H9 (cell line): ENCODE results near the gene CHD3. TPM values are rescaled to one million over a fixed set of nuclear protein-coding genes. Genes with fewer than 3 reads are reported as not detected.
A peak's percentile ranks its signal among the peaks of the same experiment; 100 is the strongest.

Experiments used
- DNase-seq: peaks from one replicate; pipeline ENCODE4 v3.0.0-alpha.2; 2017
- H2AFZ ChIP-seq: one replicate; pipeline ENCODE4 v1.6.1; 2013; ENCODE audit warnings: mild to moderate bottlenecking, low read length, control low read depth, moderate library complexity
- H2AK5ac ChIP-seq: 2 replicates; pipeline ENCODE4 v1.6.1; 2013; ENCODE audit warnings: low read length, control low read depth, mixed read lengths; ENCODE audit not compliant: insufficient read length
- H2BK120ac ChIP-seq: one replicate; pipeline ENCODE4 v1.6.1; 2013; ENCODE audit warnings: low read depth, mild to moderate bottlenecking, low read length, control low read depth, inconsistent platforms; ENCODE audit not compliant: poor library complexity, severe bottlenecking
- H2BK12ac ChIP-seq: 2 replicates; pipeline ENCODE4 v1.6.1; 2013; ENCODE audit warnings: low read length, control low read depth, mixed read lengths, low read depth; ENCODE audit not compliant: insufficient read length
- H2BK15ac ChIP-seq: 2 replicates; pipeline ENCODE4 v1.6.1; 2013; ENCODE audit warnings: low read depth, low read length, control low read depth
- H2BK20ac ChIP-seq: one replicate; pipeline ENCODE4 v1.6.1; 2013; ENCODE audit warnings: low read depth, mild to moderate bottlenecking, low read length, control low read depth, inconsistent platforms; ENCODE audit not compliant: poor library complexity, severe bottlenecking
- H2BK5ac ChIP-seq: 2 replicates; pipeline ENCODE4 v1.6.1; 2013; ENCODE audit warnings: low read length, control low read depth, mixed read lengths; ENCODE audit not compliant: insufficient read length
- H3K14ac ChIP-seq: 2 replicates; pipeline ENCODE4 v1.6.1; 2013; ENCODE audit warnings: low read length, control low read depth; ENCODE audit not compliant: insufficient read depth
- H3K18ac ChIP-seq: 2 replicates; pipeline ENCODE4 v1.6.1; 2013; ENCODE audit warnings: low read depth, mild to moderate bottlenecking, mixed read lengths, low read length, control low read depth; ENCODE audit not compliant: insufficient read length
- H3K23ac ChIP-seq: 2 replicates; pipeline ENCODE4 v1.6.1; 2013; ENCODE audit warnings: low read length, control low read depth, mixed read lengths, low read depth; ENCODE audit not compliant: insufficient read length
- H3K23me2 ChIP-seq: 2 replicates; pipeline ENCODE4 v1.6.1; 2013; ENCODE audit warnings: low read depth, mild to moderate bottlenecking, mixed read lengths, low read length, control low read depth; ENCODE audit not compliant: insufficient read length, poor library complexity, severe bottlenecking
- H3K27ac ChIP-seq: 2 replicates; pipeline ENCODE4 v1.5.1; 2013; ENCODE audit warnings: low read length, control low read depth, mixed read lengths, low read depth; ENCODE audit not compliant: insufficient read length
- H3K27me3 ChIP-seq: 2 replicates; pipeline ENCODE4 v1.6.1; 2013; ENCODE audit warnings: low read length, control low read depth, inconsistent platforms; ENCODE audit not compliant: insufficient read depth
- H3K4ac ChIP-seq: 2 replicates; pipeline ENCODE4 v1.6.1; 2013; ENCODE audit warnings: low read depth, mild to moderate bottlenecking, control low read depth, inconsistent platforms, low read length, moderate library complexity
- H3K4me1 ChIP-seq: 2 replicates; pipeline ENCODE4 v1.6.1; 2013; ENCODE audit warnings: low read length, control low read depth, inconsistent platforms; ENCODE audit not compliant: insufficient read depth
- H3K4me2 ChIP-seq: 2 replicates; pipeline ENCODE4 v1.6.1; 2013; ENCODE audit warnings: low read length, control low read depth, mixed read lengths; ENCODE audit not compliant: insufficient read length, insufficient read depth
- H3K56ac ChIP-seq: 2 replicates; pipeline ENCODE4 v1.6.1; 2013; ENCODE audit warnings: low read depth, mild to moderate bottlenecking, mixed read lengths, low read length, control low read depth; ENCODE audit not compliant: insufficient read length
- H3K79me1 ChIP-seq: 2 replicates; pipeline ENCODE4 v1.6.1; 2013; ENCODE audit warnings: low read depth, mild to moderate bottlenecking, moderate library complexity, low read length, control low read depth, inconsistent platforms; ENCODE audit not compliant: insufficient read depth, poor library complexity, severe bottlenecking
- H3K79me2 ChIP-seq: 2 replicates; pipeline ENCODE4 v1.6.1; 2013; ENCODE audit warnings: low read length, control low read depth, inconsistent platforms; ENCODE audit not compliant: insufficient read depth
- H3K9ac ChIP-seq: 2 replicates; pipeline ENCODE4 v1.6.1; 2013; ENCODE audit warnings: low read length, control low read depth, mixed read lengths; ENCODE audit not compliant: insufficient read length; ENCODE audit errors: extremely low read depth
- H3K9me3 ChIP-seq: one replicate; pipeline ENCODE4 v1.6.1; 2013; ENCODE audit warnings: low read depth, low read length, inconsistent platforms; ENCODE audit not compliant: control insufficient read depth
- H3T11ph ChIP-seq: one replicate; pipeline ENCODE4 v1.6.1; 2013; ENCODE audit warnings: mild to moderate bottlenecking, low read length, control low read depth, inconsistent platforms
- H4K20me1 ChIP-seq: one replicate; pipeline ENCODE4 v1.6.1; 2013; ENCODE audit not compliant: control insufficient read depth, insufficient read length, insufficient read depth
- H4K5ac ChIP-seq: 2 replicates; pipeline ENCODE4 v1.6.1; 2013; ENCODE audit warnings: low read depth, mild to moderate bottlenecking, mixed read lengths, low read length, control low read depth; ENCODE audit not compliant: insufficient read length
- H4K8ac ChIP-seq: replicated peaks from 2 replicates; pipeline ENCODE4 v1.6.1; 2013; ENCODE audit warnings: low read length, control low read depth, mixed read lengths, low read depth; ENCODE audit not compliant: insufficient read length
- H4K91ac ChIP-seq: 2 replicates; pipeline ENCODE4 v1.6.1; 2013; ENCODE audit warnings: low read depth, mild to moderate bottlenecking, moderate library complexity, mixed read lengths, low read length, control low read depth; ENCODE audit not compliant: insufficient read length
- H3K27ac Mint-ChIP-seq, 3 experiments: 2 replicates in 2 of 3; 3 replicates in 1 of 3; pipeline ENCODE4 v1.8.0; 2020 to 2021; ENCODE audit warnings: mixed read lengths in 3 of 3, mild to moderate bottlenecking in 1 of 3, moderate library complexity in 1 of 3
- H3K27me3 Mint-ChIP-seq: 2 replicates; pipeline ENCODE4 v1.8.0; 2021; ENCODE audit warnings: low read depth, mild to moderate bottlenecking, moderate library complexity, mixed read lengths
- H3K36me3 Mint-ChIP-seq, 3 experiments: 2 replicates in 2 of 3; 3 replicates in 1 of 3; pipeline ENCODE4 v1.8.0; 2020 to 2021; ENCODE audit warnings: low read depth in 3 of 3, mixed read lengths in 3 of 3; ENCODE audit not compliant: insufficient read depth in 1 of 3
- H3K4me1 Mint-ChIP-seq, 2 experiments: 2 replicates each; pipeline ENCODE4 v1.8.0; 2020; ENCODE audit warnings: mixed read lengths in 2 of 2
- H3K4me3 Mint-ChIP-seq, 2 experiments: 2 replicates in 1 of 2; 3 replicates in 1 of 2; pipeline ENCODE4 v1.8.0; 2020 to 2021; ENCODE audit warnings: mild to moderate bottlenecking in 2 of 2, mixed read lengths in 2 of 2, moderate library complexity in 1 of 2
- H3K9me3 Mint-ChIP-seq, 2 experiments: 2 replicates in 1 of 2; 3 replicates in 1 of 2; pipeline ENCODE4 v1.8.0; 2020; ENCODE audit warnings: mild to moderate bottlenecking in 2 of 2, mixed read lengths in 2 of 2, moderate library complexity in 1 of 2
- WGBS: extraction: QIAGEN DNeasy Blood & Tissue Kit; methylation state at CpG from one replicate; pipeline ENCODE4 v1.1.7; 2013; ENCODE audit warnings: missing lambda C conversion rate, low lambda C conversion rate, mixed read lengths; ENCODE audit not compliant: insufficient read length; ENCODE audit errors: extremely low coverage; 5-methylcytosine and 5-hydroxymethylcytosine counted together
- total RNA-seq: library from RNA; stranded (reverse); gene quantifications from 2 replicates; pipeline ENCODE4 v1.2.1, GENCODE V29; 2021
- TF ChIP-seq, protein P1 (sequence below): fragments of 200-600 bp; sonication (generic); conservative IDR thresholded peaks from 3 replicates; pipeline ENCODE4 v1.8.0; 2021; ENCODE audit warnings: antibody characterized with exemption, mild to moderate bottlenecking

CHD3 gene
- total RNA-seq, 1 experiment from 2014 or later = 33.2 TPM

DNA sequence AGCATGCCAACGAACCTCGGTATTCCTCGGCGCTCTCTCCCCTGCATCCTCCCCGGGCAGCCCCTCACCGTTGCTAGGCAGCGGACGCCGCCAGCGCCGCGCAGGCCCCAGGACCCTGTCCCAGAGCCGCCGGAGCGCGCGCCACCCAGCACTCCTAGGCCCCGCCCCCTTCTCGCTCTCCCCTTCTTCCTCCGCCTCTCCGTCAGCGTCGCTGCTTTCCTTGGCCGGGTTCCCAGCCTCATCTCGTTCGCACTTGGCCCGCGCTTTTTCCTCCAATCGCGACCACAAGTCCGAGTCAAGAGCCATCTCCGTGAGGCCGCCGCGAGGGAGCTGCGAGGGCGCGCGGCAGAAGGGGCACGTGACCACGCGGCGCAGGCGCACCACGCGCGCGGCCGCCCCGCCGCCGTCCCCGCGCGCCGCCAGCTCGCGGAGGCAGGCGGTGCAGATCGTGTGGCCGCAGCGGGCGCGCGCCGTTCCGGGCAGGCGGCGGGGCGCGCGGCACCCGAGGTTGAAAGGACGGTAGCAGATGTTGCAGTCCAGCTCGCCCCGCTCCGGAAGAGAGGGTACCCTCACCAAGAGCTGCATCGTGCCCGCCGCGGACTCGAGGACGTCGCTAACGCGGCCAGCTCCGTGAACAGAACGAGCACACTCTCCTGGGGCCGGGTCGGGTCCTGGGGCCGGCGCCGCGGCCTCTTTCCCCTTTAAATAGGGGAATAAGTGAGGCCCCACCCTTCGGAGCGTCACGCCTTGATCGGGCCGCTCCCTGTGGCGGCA is 27.2 kb downstream of the CHD3 start, which contains the start of gene RNF227:
Gene RNF227 (minus strand): TSS at position 679 of the 774 bp plus-strand sequence. CDS start 94 bp downstream, at position 585.
- H3K27ac ChIP-seq = no peak within 1 kb of the TSS

More for the DNA sequence above, 27.2 kb downstream of the CHD3 start, which contains the start of gene RNF227:
- Histone ChIP-seq H2AFZ (no peak within 1 kb of the TSS), H3K4me2 (peak within 1 kb of the TSS; percentile 77), H2BK5ac (no peak within 1 kb of the TSS), H2BK12ac (no peak within 1 kb of the TSS), H3K56ac (no peak within 1 kb of the TSS), H3T11ph (no peak within 1 kb of the TSS), H3K9ac (no peak within 1 kb of the TSS), H3K4ac (no peak within 1 kb of the TSS), H3K23ac (no peak within 1 kb of the TSS), H2AK5ac (no peak within 1 kb of the TSS), H4K20me1 (no peaks in the 10 kb centered on the region), H4K5ac (no peak within 1 kb of the TSS), H2BK120ac (no peak within 1 kb of the TSS), H4K91ac (no peak within 1 kb of the TSS), H3K4me1 (no peaks in the 10 kb centered on the region), H3K79me1 (no peaks in the 10 kb centered on the region), H2BK15ac (no peak within 1 kb of the TSS), H3K79me2 (no peaks in the 10 kb centered on the region), H4K8ac (no peak within 1 kb of the TSS), H2BK20ac (no peak within 1 kb of the TSS), H3K27me3 (peaks cover 17% of the 10 kb centered on the region), H3K18ac (peak within 1 kb of the TSS; percentile 59), H3K14ac (no peak within 1 kb of the TSS), H3K23me2 (peaks cover 8% of the 10 kb centered on the region), H3K9me3 (no peaks in the 10 kb centered on the region)
- Mint-ChIP-seq H3K27ac (peak within 1 kb of the TSS; percentile 29 to 87 (median 40); a peak in 3 of 7 replicates), H3K9me3 (peaks cover 3 to 4% of the 10 kb centered on the region in 2 experiments; a peak in 3 of 5 replicates), H3K27me3 (peaks cover 59% of the 10 kb centered on the region), H3K4me3 (peak within 1 kb of the TSS; percentile 75 to 84), H3K4me1 (peaks cover 12 to 13% of the 10 kb centered on the region in 2 experiments), H3K36me3 (peaks cover 0 to 4% (median 3%) of the 10 kb centered on the region in 3 experiments; a peak in 4 of 7 replicates)
- TF ChIP-seq, protein P1, sequence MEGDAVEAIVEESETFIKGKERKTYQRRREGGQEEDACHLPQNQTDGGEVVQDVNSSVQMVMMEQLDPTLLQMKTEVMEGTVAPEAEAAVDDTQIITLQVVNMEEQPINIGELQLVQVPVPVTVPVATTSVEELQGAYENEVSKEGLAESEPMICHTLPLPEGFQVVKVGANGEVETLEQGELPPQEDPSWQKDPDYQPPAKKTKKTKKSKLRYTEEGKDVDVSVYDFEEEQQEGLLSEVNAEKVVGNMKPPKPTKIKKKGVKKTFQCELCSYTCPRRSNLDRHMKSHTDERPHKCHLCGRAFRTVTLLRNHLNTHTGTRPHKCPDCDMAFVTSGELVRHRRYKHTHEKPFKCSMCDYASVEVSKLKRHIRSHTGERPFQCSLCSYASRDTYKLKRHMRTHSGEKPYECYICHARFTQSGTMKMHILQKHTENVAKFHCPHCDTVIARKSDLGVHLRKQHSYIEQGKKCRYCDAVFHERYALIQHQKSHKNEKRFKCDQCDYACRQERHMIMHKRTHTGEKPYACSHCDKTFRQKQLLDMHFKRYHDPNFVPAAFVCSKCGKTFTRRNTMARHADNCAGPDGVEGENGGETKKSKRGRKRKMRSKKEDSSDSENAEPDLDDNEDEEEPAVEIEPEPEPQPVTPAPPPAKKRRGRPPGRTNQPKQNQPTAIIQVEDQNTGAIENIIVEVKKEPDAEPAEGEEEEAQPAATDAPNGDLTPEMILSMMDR = no peak
- DNase-seq = peak; percentile 95
- no CpG with 5 or more reads among the region's 100 CpGs for WGBS
